SK-N-SH treated with all-trans-retinoic acid at 6 μM for 48 hours (cell line): Measurements from ENCODE around the gene MRPL57.
"Not testable (repeated sequence)": the region's sequence is repeated elsewhere in the genome, so short reads cannot be mapped to it uniquely, and the experiment has no call there.

Source experiments
- ATAC-seq: fragments of 200-7000 bp; cut with Tn5 transposase; 3 replicates; pipeline ENCODE4 v1.9.1; 2020; ENCODE audit warnings: mild to moderate bottlenecking, moderate library complexity
- ARNTL ChIP-seq: fragments of 450-650 bp; formaldehyde crosslinking; IDR thresholded peaks from 2 replicates; pipeline ENCODE4 v1.5.0; 2020; ENCODE audit warnings: low read depth, mild to moderate bottlenecking, moderate library complexity, borderline replicate concordance
- BACH2 ChIP-seq: fragments of 250-450 bp; sonication (Bioruptor Pico); IDR thresholded peaks from 2 replicates; pipeline ENCODE4 v1.9.0; 2021; ENCODE audit warnings: mild to moderate bottlenecking, borderline replicate concordance
- CSDC2 ChIP-seq: fragments of 250-450 bp; sonication (Bioruptor Pico); IDR thresholded peaks from 2 replicates; pipeline ENCODE4 v1.5.0; 2020; ENCODE audit warnings: mild to moderate bottlenecking, moderate library complexity
- CSRNP3 ChIP-seq: fragments of 250-450 bp; sonication (Bioruptor Pico); IDR thresholded peaks from 2 replicates; pipeline ENCODE4 v1.5.1; 2021; ENCODE audit warnings: mild to moderate bottlenecking, moderate library complexity
- ESRRG ChIP-seq: fragments of 250-450 bp; sonication (Bioruptor Pico); IDR thresholded peaks from 2 replicates; pipeline ENCODE4 v1.6.1; 2021; ENCODE audit warnings: mild to moderate bottlenecking
- OSR1 ChIP-seq: fragments of 250-450 bp; sonication (Bioruptor Pico); IDR thresholded peaks from 2 replicates; pipeline ENCODE4 v1.8.0; 2022; ENCODE audit warnings: moderate library complexity, mild to moderate bottlenecking, inconsistent platforms
- PPARA ChIP-seq: fragments of 250-450 bp; sonication (Bioruptor Pico); IDR thresholded peaks from 2 replicates; pipeline ENCODE4 v1.5.0; 2020; ENCODE audit warnings: mild to moderate bottlenecking, borderline replicate concordance
- RARB ChIP-seq: fragments of 250-450 bp; sonication (Bioruptor Pico); IDR thresholded peaks from 2 replicates; pipeline ENCODE4 v1.8.0; 2021; ENCODE audit warnings: mild to moderate bottlenecking, moderate library complexity
- SNAI2 ChIP-seq: fragments of 250-450 bp; sonication (Bioruptor Pico); IDR thresholded peaks from 2 replicates; pipeline ENCODE4 v1.5.0; 2020; ENCODE audit warnings: mild to moderate bottlenecking, moderate library complexity
- TOX ChIP-seq: fragments of 250-450 bp; sonication (Bioruptor Pico); IDR thresholded peaks from 2 replicates; pipeline ENCODE4 v1.8.0; 2021; ENCODE audit warnings: mild to moderate bottlenecking, moderate library complexity, borderline replicate concordance
- TSHZ2 ChIP-seq: fragments of 250-450 bp; sonication (Bioruptor Pico); IDR thresholded peaks from 2 replicates; pipeline ENCODE4 v1.5.0; 2020; ENCODE audit warnings: mild to moderate bottlenecking, moderate library complexity
- ZFP30 ChIP-seq: fragments of 450-650 bp; formaldehyde crosslinking; IDR thresholded peaks from 2 replicates; pipeline ENCODE4 v1.5.0; 2022; ENCODE audit warnings: mild to moderate bottlenecking, moderate library complexity
- ZNF8 ChIP-seq: fragments of 450-650 bp; formaldehyde crosslinking; IDR thresholded peaks from 2 replicates; pipeline ENCODE4 v1.5.0; 2020; ENCODE audit warnings: mild to moderate bottlenecking, moderate library complexity
- TF ChIP-seq, protein P1 (sequence below): fragments of 250-450 bp; sonication (Bioruptor Pico); IDR thresholded peaks from 2 replicates; pipeline ENCODE4 v1.8.0; 2020; ENCODE audit warnings: mild to moderate bottlenecking, moderate library complexity, borderline replicate concordance
- TF ChIP-seq, protein P2 (sequence below): fragments of 250-450 bp; sonication (Bioruptor Pico); IDR thresholded peaks from 2 replicates; pipeline ENCODE4 v1.5.1; 2020; ENCODE audit warnings: low read depth, mild to moderate bottlenecking, moderate library complexity
- TF ChIP-seq, protein P3 (sequence below): fragments of 250-450 bp; sonication (Bioruptor Pico); IDR thresholded peaks from 2 replicates; pipeline ENCODE4 v1.8.0; 2021; ENCODE audit warnings: low read depth, mild to moderate bottlenecking, moderate library complexity, borderline replicate concordance

MRPL57 gene

GRCh38 chr13:21176215-21176981 is at the start of gene MRPL57, which contains the start of gene SKA3:
Gene MRPL57 (plus strand): TSS chr13:21176658. CDS start chr13:21176917, 259 bp downstream.
Gene SKA3 (minus strand): TSS chr13:21176552. CDS start chr13:21176477, 75 bp downstream.
- peak; percentile 93 for ATAC-seq
- 0 out of 2 replicates have a peak, but pooled peaks have one; percentile 32 for TF ChIP-seq ESRRG (CRISPR knock-in tag)
- no peak for TF ChIP-seq CSRNP3
- TF ChIP-seq, all 23 proteins: peak for 1

GRCh38 chr13:21130116-21130515 is 46.3 kb upstream of the MRPL57 start:
- ATAC-seq = no peak
- TF ChIP-seq RARB (CRISPR knock-in tag) (no peak), OSR1 (no peak), CSRNP3 (no peak)

- ATAC-seq = peak; percentile 25
- no peak for TF ChIP-seq PPARA (CRISPR knock-in tag)
- TF ChIP-seq, protein P1, sequence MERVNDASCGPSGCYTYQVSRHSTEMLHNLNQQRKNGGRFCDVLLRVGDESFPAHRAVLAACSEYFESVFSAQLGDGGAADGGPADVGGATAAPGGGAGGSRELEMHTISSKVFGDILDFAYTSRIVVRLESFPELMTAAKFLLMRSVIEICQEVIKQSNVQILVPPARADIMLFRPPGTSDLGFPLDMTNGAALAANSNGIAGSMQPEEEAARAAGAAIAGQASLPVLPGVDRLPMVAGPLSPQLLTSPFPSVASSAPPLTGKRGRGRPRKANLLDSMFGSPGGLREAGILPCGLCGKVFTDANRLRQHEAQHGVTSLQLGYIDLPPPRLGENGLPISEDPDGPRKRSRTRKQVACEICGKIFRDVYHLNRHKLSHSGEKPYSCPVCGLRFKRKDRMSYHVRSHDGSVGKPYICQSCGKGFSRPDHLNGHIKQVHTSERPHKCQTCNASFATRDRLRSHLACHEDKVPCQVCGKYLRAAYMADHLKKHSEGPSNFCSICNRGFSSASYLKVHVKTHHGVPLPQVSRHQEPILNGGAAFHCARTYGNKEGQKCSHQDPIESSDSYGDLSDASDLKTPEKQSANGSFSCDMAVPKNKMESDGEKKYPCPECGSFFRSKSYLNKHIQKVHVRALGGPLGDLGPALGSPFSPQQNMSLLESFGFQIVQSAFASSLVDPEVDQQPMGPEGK (CRISPR knock-in tag) = no peak
- TF ChIP-seq, protein P2, sequence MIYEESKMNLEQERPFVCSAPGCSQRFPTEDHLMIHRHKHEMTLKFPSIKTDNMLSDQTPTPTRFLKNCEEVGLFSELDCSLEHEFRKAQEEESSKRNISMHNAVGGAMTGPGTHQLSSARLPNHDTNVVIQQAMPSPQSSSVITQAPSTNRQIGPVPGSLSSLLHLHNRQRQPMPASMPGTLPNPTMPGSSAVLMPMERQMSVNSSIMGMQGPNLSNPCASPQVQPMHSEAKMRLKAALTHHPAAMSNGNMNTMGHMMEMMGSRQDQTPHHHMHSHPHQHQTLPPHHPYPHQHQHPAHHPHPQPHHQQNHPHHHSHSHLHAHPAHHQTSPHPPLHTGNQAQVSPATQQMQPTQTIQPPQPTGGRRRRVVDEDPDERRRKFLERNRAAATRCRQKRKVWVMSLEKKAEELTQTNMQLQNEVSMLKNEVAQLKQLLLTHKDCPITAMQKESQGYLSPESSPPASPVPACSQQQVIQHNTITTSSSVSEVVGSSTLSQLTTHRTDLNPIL (CRISPR knock-in tag) = no peak
These were observed 43.4 kb upstream of the MRPL57 start for GRCh38 chr13:21133077-21133476.

DNA sequence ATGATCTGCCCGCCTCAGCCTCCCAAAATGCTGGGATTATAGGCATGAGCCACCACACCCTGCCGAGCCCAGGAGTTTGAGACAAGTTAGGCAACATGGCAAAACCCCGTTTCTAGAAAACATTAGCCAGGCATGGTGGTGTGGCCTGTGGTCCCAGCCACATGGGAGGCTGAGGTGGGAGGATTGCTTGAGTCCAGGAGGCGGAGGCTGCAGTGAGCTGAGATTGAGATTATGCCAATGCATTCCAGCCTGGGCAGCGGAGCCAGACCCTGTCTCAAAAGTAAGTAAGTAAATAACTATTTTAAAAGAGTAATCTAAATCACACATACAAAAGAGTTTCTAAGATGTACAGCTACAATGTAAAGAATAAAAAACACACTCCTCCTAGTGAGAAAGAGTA is 42.0 kb upstream of the MRPL57 start:
- ATAC-seq = no peak; the same call in 2 of the 3 replicates
- TF ChIP-seq TSHZ2 = no peak
- no peak for TF ChIP-seq BACH2 (CRISPR knock-in tag)
- TF ChIP-seq ZFP30 (CRISPR knock-in tag) = no peak
- TF ChIP-seq ZNF8 (CRISPR knock-in tag) = no peak

DNA sequence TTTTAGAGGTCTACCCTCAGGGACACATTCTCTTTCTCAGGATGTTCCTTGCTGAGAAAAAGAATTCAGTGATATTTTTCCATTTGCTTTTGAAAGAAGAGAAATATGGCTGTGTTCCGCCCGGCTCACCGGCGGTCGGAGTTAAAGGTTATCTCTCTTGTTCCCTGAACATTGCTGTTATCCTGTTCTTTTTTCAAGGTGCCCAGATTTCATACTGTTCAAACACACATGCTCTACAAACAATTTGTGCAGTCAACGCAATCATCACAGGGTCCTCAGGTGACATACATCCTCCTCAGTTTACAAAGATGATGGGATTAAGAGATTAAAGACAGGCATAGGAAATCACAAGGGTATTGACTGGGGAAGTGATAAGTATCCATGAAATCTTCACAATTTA is 40.6 kb upstream of the MRPL57 start:
- ATAC-seq = not testable (repeated sequence)

GRCh38 chr13:21137696-21138095 is 38.8 kb upstream of the MRPL57 start:
- ATAC-seq = no peak
- no peak for TF ChIP-seq TOX
- TF ChIP-seq, protein P1 (CRISPR knock-in tag) = no peak
- TF ChIP-seq, protein P3, sequence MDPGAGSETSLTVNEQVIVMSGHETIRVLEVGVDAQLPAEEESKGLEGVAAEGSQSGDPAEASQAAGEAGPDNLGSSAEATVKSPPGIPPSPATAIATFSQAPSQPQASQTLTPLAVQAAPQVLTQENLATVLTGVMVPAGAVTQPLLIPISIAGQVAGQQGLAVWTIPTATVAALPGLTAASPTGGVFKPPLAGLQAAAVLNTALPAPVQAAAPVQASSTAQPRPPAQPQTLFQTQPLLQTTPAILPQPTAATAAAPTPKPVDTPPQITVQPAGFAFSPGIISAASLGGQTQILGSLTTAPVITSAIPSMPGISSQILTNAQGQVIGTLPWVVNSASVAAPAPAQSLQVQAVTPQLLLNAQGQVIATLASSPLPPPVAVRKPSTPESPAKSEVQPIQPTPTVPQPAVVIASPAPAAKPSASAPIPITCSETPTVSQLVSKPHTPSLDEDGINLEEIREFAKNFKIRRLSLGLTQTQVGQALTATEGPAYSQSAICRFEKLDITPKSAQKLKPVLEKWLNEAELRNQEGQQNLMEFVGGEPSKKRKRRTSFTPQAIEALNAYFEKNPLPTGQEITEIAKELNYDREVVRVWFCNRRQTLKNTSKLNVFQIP = no peak
- TF ChIP-seq SNAI2 (CRISPR knock-in tag) = no peak
- no peak for TF ChIP-seq CSRNP3
- no peak for TF ChIP-seq CSDC2
- TF ChIP-seq ESRRG (CRISPR knock-in tag) = no peak
- no peak for TF ChIP-seq ARNTL (CRISPR knock-in tag)
- no peak for TF ChIP-seq ZNF8 (CRISPR knock-in tag)
- no peak for TF ChIP-seq OSR1
- TF ChIP-seq BACH2 (CRISPR knock-in tag) = no peak
